ENCODE measurements around the gene CRYGC.

CRYGC gene

GRCh38 chr2:208163489-208163888 lies 33.9 kb upstream of the CRYGC start, which contains the start of gene CRYGA:
Gene CRYGA (minus strand): TSS chr2:208163589. CDS start chr2:208163556, 33 bp downstream.
- no peaks in the 10 kb centered on the region for H3K36me3 ChIP-seq (ENCODE audit: control insufficient read depth in 2 of 2, insufficient read depth in 1 of 2, low read length in 2 of 2)
- H3K9me3 ChIP-seq (ENCODE audit: control insufficient read depth, insufficient read depth, low read depth, low read length), result no peaks in the 10 kb centered on the region
- no peak for TF ChIP-seq ZNF248 (tag by site-specific recombination; IDR thresholded peaks at IDR 0.05)
- TF ChIP-seq, protein P1, sequence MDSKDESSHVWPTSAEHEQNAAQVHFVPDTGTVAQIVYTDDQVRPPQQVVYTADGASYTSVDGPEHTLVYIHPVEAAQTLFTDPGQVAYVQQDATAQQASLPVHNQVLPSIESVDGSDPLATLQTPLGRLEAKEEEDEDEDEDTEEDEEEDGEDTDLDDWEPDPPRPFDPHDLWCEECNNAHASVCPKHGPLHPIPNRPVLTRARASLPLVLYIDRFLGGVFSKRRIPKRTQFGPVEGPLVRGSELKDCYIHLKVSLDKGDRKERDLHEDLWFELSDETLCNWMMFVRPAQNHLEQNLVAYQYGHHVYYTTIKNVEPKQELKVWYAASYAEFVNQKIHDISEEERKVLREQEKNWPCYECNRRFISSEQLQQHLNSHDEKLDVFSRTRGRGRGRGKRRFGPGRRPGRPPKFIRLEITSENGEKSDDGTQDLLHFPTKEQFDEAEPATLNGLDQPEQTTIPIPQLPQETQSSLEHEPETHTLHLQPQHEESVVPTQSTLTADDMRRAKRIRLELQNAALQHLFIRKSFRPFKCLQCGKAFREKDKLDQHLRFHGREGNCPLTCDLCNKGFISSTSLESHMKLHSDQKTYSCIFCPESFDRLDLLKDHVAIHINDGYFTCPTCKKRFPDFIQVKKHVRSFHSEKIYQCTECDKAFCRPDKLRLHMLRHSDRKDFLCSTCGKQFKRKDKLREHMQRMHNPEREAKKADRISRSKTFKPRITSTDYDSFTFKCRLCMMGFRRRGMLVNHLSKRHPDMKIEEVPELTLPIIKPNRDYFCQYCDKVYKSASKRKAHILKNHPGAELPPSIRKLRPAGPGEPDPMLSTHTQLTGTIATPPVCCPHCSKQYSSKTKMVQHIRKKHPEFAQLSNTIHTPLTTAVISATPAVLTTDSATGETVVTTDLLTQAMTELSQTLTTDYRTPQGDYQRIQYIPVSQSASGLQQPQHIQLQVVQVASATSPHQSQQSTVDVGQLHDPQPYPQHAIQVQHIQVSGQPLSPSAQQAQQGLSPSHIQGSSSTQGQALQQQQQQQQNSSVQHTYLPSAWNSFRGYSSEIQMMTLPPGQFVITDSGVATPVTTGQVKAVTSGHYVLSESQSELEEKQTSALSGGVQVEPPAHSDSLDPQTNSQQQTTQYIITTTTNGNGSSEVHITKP (tag by site-specific recombination; IDR thresholded peaks at IDR 0.05), result no peak
- POLR2A ChIA-PET, result no interaction called here
- CTCF ChIA-PET, result no interaction called here
- no peaks in the 10 kb centered on the region for H3K4me1 ChIP-seq (ENCODE audit: control insufficient read depth, insufficient read depth, low read length)
- no peak within 1 kb of the TSS for H3K4me3 ChIP-seq (ENCODE audit: low read depth, low read length)
- no peak within 1 kb of the TSS for H3K27ac ChIP-seq (ENCODE audit: extremely low read depth, low read depth, low read length)

DNA sequence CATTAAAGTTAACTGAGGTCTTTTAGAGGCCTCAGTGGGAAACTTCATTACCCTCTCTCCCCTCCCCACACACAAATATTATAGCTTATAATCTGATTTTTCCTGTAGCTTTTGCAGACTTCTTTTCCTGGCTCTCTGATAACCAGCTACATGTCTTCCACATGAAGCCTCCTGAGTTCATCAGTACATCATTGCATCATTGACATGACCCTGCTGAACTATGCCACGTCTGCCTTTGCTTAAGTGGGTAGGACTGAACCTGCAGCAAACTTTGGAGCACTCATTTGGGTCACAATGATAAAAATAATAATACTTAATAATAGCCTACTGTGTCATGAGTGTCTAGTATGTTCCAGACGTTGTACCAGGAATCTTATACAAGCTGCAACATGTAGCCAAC lies 26.8 kb upstream of the CRYGC start:
- POLR2A ChIA-PET, result no interaction called here
- no peaks in the 10 kb centered on the region for H3K9me3 ChIP-seq (ENCODE audit: control insufficient read depth, insufficient read depth, low read depth, low read length)
- no peak overlapping the region for H3K27ac ChIP-seq (ENCODE audit: extremely low read depth, low read depth, low read length)
- no peaks in the 10 kb centered on the region for H3K4me1 ChIP-seq (ENCODE audit: control insufficient read depth, insufficient read depth, low read length)
- TF ChIP-seq, protein P2, sequence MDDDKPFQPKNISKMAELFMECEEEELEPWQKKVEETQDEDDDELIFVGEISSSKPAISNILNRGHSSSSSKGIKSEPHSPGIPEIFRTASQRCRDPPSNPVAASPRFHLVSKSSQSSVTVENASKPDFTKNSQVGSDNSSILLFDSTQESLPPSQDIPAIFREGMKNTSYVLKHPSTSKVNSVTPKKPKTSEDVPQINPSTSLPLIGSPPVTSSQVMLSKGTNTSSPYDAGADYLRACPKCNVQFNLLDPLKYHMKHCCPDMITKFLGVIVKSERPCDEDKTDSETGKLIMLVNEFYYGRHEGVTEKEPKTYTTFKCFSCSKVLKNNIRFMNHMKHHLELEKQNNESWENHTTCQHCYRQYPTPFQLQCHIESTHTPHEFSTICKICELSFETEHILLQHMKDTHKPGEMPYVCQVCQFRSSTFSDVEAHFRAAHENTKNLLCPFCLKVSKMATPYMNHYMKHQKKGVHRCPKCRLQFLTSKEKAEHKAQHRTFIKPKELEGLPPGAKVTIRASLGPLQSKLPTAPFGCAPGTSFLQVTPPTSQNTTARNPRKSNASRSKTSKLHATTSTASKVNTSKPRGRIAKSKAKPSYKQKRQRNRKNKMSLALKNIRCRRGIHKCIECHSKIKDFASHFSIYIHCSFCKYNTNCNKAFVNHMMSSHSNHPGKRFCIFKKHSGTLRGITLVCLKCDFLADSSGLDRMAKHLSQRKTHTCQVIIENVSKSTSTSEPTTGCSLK (tag by site-specific recombination; IDR thresholded peaks at IDR 0.05), result no peak
- TF ChIP-seq ZNF645 (tag by site-specific recombination; IDR thresholded peaks at IDR 0.05) (no peak), HOXA7 (CRISPR knock-in tag; IDR thresholded peaks at IDR 0.05; ENCODE audit: borderline replicate concordance) (no peak), HOXD13 (CRISPR knock-in tag; IDR thresholded peaks at IDR 0.05; ENCODE audit: borderline replicate concordance) (no peak), ZNF398 (tag by site-specific recombination; IDR thresholded peaks at IDR 0.05) (no peak), ZNF843 (tag by site-specific recombination; IDR thresholded peaks at IDR 0.05) (no peak), ZNF23 (tag by site-specific recombination; IDR thresholded peaks at IDR 0.05; ENCODE audit: borderline replicate concordance) (no peak), ZNF350 (tag by site-specific recombination; IDR thresholded peaks at IDR 0.05) (no peak), ZNF677 (tag by site-specific recombination; IDR thresholded peaks at IDR 0.05) (no peak), ELK4 (IDR thresholded peaks at IDR 0.05; ENCODE audit: borderline replicate concordance, low read depth, low read length) (no peak)
- TF ChIP-seq, protein P3, sequence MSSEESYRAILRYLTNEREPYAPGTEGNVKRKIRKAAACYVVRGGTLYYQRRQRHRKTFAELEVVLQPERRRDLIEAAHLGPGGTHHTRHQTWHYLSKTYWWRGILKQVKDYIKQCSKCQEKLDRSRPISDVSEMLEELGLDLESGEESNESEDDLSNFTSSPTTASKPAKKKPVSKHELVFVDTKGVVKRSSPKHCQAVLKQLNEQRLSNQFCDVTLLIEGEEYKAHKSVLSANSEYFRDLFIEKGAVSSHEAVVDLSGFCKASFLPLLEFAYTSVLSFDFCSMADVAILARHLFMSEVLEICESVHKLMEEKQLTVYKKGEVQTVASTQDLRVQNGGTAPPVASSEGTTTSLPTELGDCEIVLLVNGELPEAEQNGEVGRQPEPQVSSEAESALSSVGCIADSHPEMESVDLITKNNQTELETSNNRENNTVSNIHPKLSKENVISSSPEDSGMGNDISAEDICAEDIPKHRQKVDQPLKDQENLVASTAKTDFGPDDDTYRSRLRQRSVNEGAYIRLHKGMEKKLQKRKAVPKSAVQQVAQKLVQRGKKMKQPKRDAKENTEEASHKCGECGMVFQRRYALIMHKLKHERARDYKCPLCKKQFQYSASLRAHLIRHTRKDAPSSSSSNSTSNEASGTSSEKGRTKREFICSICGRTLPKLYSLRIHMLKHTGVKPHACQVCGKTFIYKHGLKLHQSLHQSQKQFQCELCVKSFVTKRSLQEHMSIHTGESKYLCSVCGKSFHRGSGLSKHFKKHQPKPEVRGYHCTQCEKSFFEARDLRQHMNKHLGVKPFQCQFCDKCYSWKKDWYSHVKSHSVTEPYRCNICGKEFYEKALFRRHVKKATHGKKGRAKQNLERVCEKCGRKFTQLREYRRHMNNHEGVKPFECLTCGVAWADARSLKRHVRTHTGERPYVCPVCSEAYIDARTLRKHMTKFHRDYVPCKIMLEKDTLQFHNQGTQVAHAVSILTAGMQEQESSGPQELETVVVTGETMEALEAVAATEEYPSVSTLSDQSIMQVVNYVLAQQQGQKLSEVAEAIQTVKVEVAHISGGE (tag by site-specific recombination; conservative IDR thresholded peaks at IDR 0.05; ENCODE audit: low read depth), result no peak
- H3K4me3 ChIP-seq (ENCODE audit: low read depth, low read length), result no peak overlapping the region
- CTCF ChIA-PET, result interaction anchor here (1.5 kb wide), 1 partner anchor 19 kb away, joined by 8 read pairs; no protein-coding TSS in a partner anchor
- H3K36me3 ChIP-seq (ENCODE audit: control insufficient read depth in 2 of 2, insufficient read depth in 1 of 2, low read length in 2 of 2), result no peaks in the 10 kb centered on the region
